Adrenal gland (tissue), 12 donors: ENCODE measurements around the gene CACNA1E. TPM values are rescaled to one million over a fixed set of nuclear protein-coding genes. Genes with fewer than 3 reads are reported as not detected.

Experiments used
- DNase-seq, 7 donors: peaks; one replicate each; pipeline ENCODE4 v3.0.0-alpha.2; 2019 to 2020
- H3K27ac ChIP-seq, 5 donors: fragments of 200-600 bp; sonication (generic) in 4 of 5; 1 replicate in 3 of 5; 2 replicates in 2 of 5; pipeline versions ENCODE4 v1.5.1 to v1.8.0; 2016 to 2020; ENCODE audit warnings: mild to moderate bottlenecking in 1 of 5
- H3K27me3 ChIP-seq: fragments of 200-600 bp; 2 replicates; pipeline ENCODE4 v1.8.0; 2021
- H3K36me3 ChIP-seq, 2 donors: fragments of 200-600 bp; replicated peaks in 1 of 2; 1 replicate in 1 of 2; 2 replicates in 1 of 2; pipeline versions ENCODE4 v1.5.1 to v1.8.0; 2018 to 2022
- H3K4me1 ChIP-seq, 2 donors: fragments of 200-600 bp; replicated peaks in 1 of 2; 1 replicate in 1 of 2; 2 replicates in 1 of 2; pipeline versions ENCODE4 v1.5.1 to v1.8.0; 2018 to 2021
- H3K4me3 ChIP-seq, 4 donors: fragments of 200-600 bp; sonication (generic) in 3 of 4; one replicate each; pipeline ENCODE4 v1.5.1; 2016 to 2018
- H3K9me3 ChIP-seq, 3 donors: fragments of 200-600 bp; sonication (generic) in 1 of 3; replicated peaks in 1 of 3; 1 replicate in 2 of 3; 2 replicates in 1 of 3; pipeline versions ENCODE4 v1.5.1 to v1.8.0; 2016 to 2021
- POLR2A ChIP-seq, 2 donors: fragments of 450-650 bp; IDR thresholded peaks; one replicate each; pipeline ENCODE4 v1.6.1; 2017; ENCODE audit warnings: antibody characterized with exemption in 2 of 2, mild to moderate bottlenecking in 2 of 2, moderate library complexity in 1 of 2
- WGBS, 4 donors: extraction: QIAGEN DNeasy Blood & Tissue Kit in 2 of 4; methylation state at CpG; one replicate each; pipeline versions ENCODE4 v1.1.5 to v1.1.7; 2013 to 2017; 5-methylcytosine and 5-hydroxymethylcytosine counted together
- intact Hi-C, 2 donors: fragments of 100-400 bp; cut with DNase I; formaldehyde crosslinking; loops; one replicate each; pipeline versions ENCODE4 v1.14.1 to v1.15.0; 2022 to 2023
- polyA plus RNA-seq, 3 donors: library from polyadenylated mRNA; stranded (reverse); fragments of 200-250 nt in 2 of 3; fragments of 350-450 nt in 1 of 3; fragmentation: Illumina TruSeq in 1 of 3; extraction: RNeasy Lipid Tissue Mini Kit (QIAGEN cat#74804) in 1 of 3; gene quantifications; one replicate each; pipeline ENCODE4 v1.2.3, GENCODE V29; 2013 to 2014
- total RNA-seq, 9 donors: library from RNA; depleted of rRNA in 4 of 9; stranded (reverse); fragments of >200 nt in 4 of 9; fragments of 120-200 nt in 1 of 9; fragmentation: NEBNext Ultra II Directional in 1 of 9; extraction: Animal tissue kit (Norgen Biotek cat#: 25700) in 1 of 9; gene quantifications; one replicate each; pipeline versions ENCODE4 v1.1.0 to v1.2.4, GENCODE V29; 2013 to 2023
- TF ChIP-seq, protein P1 (sequence below), 6 experiments: fragments of 450-650 bp in 4 of 6; fragments of 200-600 bp in 2 of 6; sonication (generic) in 1 of 6; IDR thresholded peaks; 1 replicate in 5 of 6; 2 replicates in 1 of 6; pipeline versions ENCODE4 v1.5.1 to v1.8.0; 2016 to 2021; ENCODE audit warnings: antibody characterized with exemption in 6 of 6, mild to moderate bottlenecking in 2 of 6, moderate library complexity in 1 of 6
- donor health status: healthy with polysubstance abuse.
- donor health status: Bipolar disorder and iron deficiency.
- donor health status: DM: yes; HTN: yes; CAD: no.
- donor health status: DM: no; HTN: no; CAD: no.
- donor health status: DM: no; HTN: no; CAD: no.
- donor health status: DM: yes; HTN: yes; CAD: no.

The CACNA1E gene
- total and polyA plus RNA-seq, 12 donors = 0.08 to 3.2 (median 1.3) TPM; not detected in 3

- intact Hi-C loops = no loop called here
- H3K27me3 ChIP-seq = no peaks in the 10 kb centered on the region
- no peak for DNase-seq
- TF ChIP-seq, protein P1, sequence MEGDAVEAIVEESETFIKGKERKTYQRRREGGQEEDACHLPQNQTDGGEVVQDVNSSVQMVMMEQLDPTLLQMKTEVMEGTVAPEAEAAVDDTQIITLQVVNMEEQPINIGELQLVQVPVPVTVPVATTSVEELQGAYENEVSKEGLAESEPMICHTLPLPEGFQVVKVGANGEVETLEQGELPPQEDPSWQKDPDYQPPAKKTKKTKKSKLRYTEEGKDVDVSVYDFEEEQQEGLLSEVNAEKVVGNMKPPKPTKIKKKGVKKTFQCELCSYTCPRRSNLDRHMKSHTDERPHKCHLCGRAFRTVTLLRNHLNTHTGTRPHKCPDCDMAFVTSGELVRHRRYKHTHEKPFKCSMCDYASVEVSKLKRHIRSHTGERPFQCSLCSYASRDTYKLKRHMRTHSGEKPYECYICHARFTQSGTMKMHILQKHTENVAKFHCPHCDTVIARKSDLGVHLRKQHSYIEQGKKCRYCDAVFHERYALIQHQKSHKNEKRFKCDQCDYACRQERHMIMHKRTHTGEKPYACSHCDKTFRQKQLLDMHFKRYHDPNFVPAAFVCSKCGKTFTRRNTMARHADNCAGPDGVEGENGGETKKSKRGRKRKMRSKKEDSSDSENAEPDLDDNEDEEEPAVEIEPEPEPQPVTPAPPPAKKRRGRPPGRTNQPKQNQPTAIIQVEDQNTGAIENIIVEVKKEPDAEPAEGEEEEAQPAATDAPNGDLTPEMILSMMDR (IDR thresholded peaks at IDR 0.05) = no peak
- TF ChIP-seq POLR2A (IDR thresholded peaks at IDR 0.05) = no peak
- H3K9me3 ChIP-seq = no peaks in the 10 kb centered on the region
- no peaks in the 10 kb centered on the region for H3K4me1 ChIP-seq
- H3K27ac ChIP-seq = no peak overlapping the region
- WGBS, 4 donors = 33 to 40% (median 38%) methylated on average over 7 of the region's 7 CpGs
- no peak overlapping the region for H3K4me3 ChIP-seq
- H3K36me3 ChIP-seq = no peaks in the 10 kb centered on the region
Observed at GRCh38 chr1:181604482-181605249, 121.3 kb downstream of the CACNA1E start.

- TF ChIP-seq, protein P1 (IDR thresholded peaks at IDR 0.05) = no peak
- no peak for TF ChIP-seq POLR2A (IDR thresholded peaks at IDR 0.05)
Observed at GRCh38 chr1:181607524-181607923, 124.2 kb downstream of the CACNA1E start.

GRCh38 chr1:181608386-181608785 lies 125.1 kb downstream of the CACNA1E start:
- H3K36me3 ChIP-seq = no peaks in the 10 kb centered on the region
- intact Hi-C loops = no loop called here
- no peaks in the 10 kb centered on the region for H3K27me3 ChIP-seq
- H3K27ac ChIP-seq = no peak overlapping the region
- WGBS, 4 donors = 72 to 87% (median 78%) methylated on average over 4 of the region's 4 CpGs
- no peak overlapping the region for H3K4me3 ChIP-seq
- no peaks in the 10 kb centered on the region for H3K9me3 ChIP-seq
- no peak for TF ChIP-seq POLR2A (IDR thresholded peaks at IDR 0.05)
- TF ChIP-seq, protein P1 (IDR thresholded peaks at IDR 0.05) = no peak
- no peaks in the 10 kb centered on the region for H3K4me1 ChIP-seq
- DNase-seq = no peak

More at GRCh38 chr1:181607524-181607923, 124.2 kb downstream of the CACNA1E start:
- no peak overlapping the region for H3K4me3 ChIP-seq
- intact Hi-C loops = no loop called here
- no peak for DNase-seq
- no peaks in the 10 kb centered on the region for H3K4me1 ChIP-seq
- no peak overlapping the region for H3K27ac ChIP-seq
- 62 to 73% (median 68%) methylated on average over 3 of the region's 3 CpGs for WGBS, 4 donors
- H3K36me3 ChIP-seq = no peaks in the 10 kb centered on the region
- no peaks in the 10 kb centered on the region for H3K27me3 ChIP-seq
- no peaks in the 10 kb centered on the region for H3K9me3 ChIP-seq

GRCh38 chr1:181608948-181609347 lies 125.6 kb downstream of the CACNA1E start:
- Histone ChIP-seq H3K4me1 (no peaks in the 10 kb centered on the region), H3K9me3 (no peaks in the 10 kb centered on the region), H3K36me3 (no peaks in the 10 kb centered on the region), H3K27ac (no peak overlapping the region), H3K27me3 (no peaks in the 10 kb centered on the region), H3K4me3 (no peak overlapping the region)
- intact Hi-C loops = no loop called here
- 40 to 53% (median 45%) methylated on average over 4 of the region's 4 CpGs for WGBS, 4 donors
- no peak for DNase-seq
- TF ChIP-seq, protein P1 (IDR thresholded peaks at IDR 0.05) = no peak
- no peak for TF ChIP-seq POLR2A (IDR thresholded peaks at IDR 0.05)
